ENCODE data around the gene ANKMY1.

The ANKMY1 gene

GRCh38 chr2:240585101-240585500, 27.3 kb upstream of the ANKMY1 start:
- TF ChIP-seq CTCF (IDR thresholded peaks at IDR 0.05): no peak
- Histone ChIP-seq H3K4me3 (peak overlapping the region; percentile 89), H3K27ac (peak overlapping the region in 1 of 2 donors; percentile 85)
- DNase-seq (ENCODE audit: low spot score): no peak

- no peak overlapping the region for H3K27ac ChIP-seq
- DNase-seq (ENCODE audit: low spot score): no peak
- no peak overlapping the region for H3K4me3 ChIP-seq
- TF ChIP-seq CTCF (IDR thresholded peaks at IDR 0.05): no peak
These were observed 26.8 kb upstream of the ANKMY1 start for GRCh38 chr2:240584486-240585031.

- no peak for TF ChIP-seq CTCF (IDR thresholded peaks at IDR 0.05)
- no peak overlapping the region for H3K4me3 ChIP-seq
- DNase-seq (ENCODE audit: low spot score): no peak
- no peak overlapping the region for H3K27ac ChIP-seq
These were observed 26.0 kb upstream of the ANKMY1 start for GRCh38 chr2:240583774-240584173.

DNA sequence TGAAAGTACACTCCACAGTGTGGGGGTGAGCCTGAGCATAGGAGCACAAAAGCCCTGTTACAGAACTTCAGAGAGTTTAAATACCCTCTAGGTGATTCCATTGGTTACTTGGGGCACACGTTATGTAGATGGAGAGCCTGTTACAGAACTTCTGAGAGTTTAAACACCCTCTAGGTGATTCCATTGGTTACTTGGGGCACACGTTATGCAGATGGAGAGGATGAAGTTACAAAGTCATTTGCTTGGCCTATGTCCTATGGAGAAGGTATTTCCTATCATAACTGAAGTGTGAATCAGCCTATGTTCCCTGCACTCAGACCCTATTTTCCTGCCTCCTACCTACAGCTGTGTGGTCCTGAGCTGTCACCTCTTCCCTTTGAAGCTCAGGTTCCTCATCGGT, 25.0 kb upstream of the ANKMY1 start:
- no peak for DNase-seq (ENCODE audit: low spot score)
- H3K27ac ChIP-seq: no peak overlapping the region
- no peak overlapping the region for H3K4me3 ChIP-seq
- no peak for TF ChIP-seq CTCF (IDR thresholded peaks at IDR 0.05)

DNA sequence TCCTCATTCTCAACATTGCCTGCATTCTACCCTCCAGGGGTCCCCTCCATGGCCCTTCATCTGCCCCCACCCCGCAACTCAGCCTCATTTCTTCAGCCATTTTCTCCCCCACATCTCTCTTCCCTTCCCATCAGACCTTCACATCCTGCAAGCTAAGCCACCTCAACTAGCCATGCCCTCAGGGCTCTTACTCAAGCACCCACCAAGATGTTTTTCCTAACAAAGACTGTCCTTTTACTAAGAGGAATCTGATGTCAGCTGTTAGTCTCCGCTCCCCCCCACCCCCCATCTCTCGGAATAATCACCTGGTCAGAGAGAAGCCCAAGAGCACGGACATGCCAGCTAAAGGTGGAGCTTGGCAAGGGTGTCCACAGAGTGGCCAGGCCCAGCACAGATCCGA, 24.0 kb upstream of the ANKMY1 start:
- DNase-seq (ENCODE audit: low spot score): no peak
- no peak for TF ChIP-seq CTCF (IDR thresholded peaks at IDR 0.05)
- Histone ChIP-seq H3K27ac (no peak overlapping the region), H3K4me3 (no peak overlapping the region)

GRCh38 chr2:240579771-240580614, 22.2 kb upstream of the ANKMY1 start:
- Histone ChIP-seq H3K27ac (peak overlapping the region; percentile 57 to 81), H3K4me3 (no peak overlapping the region)
- no peak for TF ChIP-seq CTCF (IDR thresholded peaks at IDR 0.05)
- DNase-seq (ENCODE audit: low spot score): no peak
